GM23338 (cell line): ENCODE measurements around the gene PRAMEF26. TPM values are rescaled to one million over a fixed set of nuclear protein-coding genes. Genes with fewer than 3 reads are reported as not detected.

Experiments
- polyA plus RNA-seq: library from polyadenylated mRNA; unstranded; fragments of >200 nt; fragmentation: Nextera tagmentation; extraction: Ambion mirVana; gene quantifications from 2 replicates; pipeline ENCODE4 v1.2.1, GENCODE V29; 2016
- total RNA-seq: library from RNA; depleted of rRNA; stranded (reverse); fragments of >200 nt; shearing (Covaris generic); gene quantifications from 2 replicates; pipeline ENCODE4 v1.2.3, GENCODE V29; 2014; rRNA removed

PRAMEF26 gene
- total and polyA plus RNA-seq, 2 experiments from 2014 or later = not detected

Other genes with a start within 250 kb of the PRAMEF26 start
- not detected in 2 replicates for gene PRAMEF7, start 239.4 kb downstream of the PRAMEF26 start, total RNA-seq
- not detected in 2 replicates for gene PRAMEF7, start 239.4 kb downstream of the PRAMEF26 start, polyA plus RNA-seq
- not detected in 2 replicates for gene PRAMEF6, start 208.4 kb downstream of the PRAMEF26 start, total RNA-seq
- not detected in 2 replicates for gene PRAMEF6, start 208.4 kb downstream of the PRAMEF26 start, polyA plus RNA-seq
- not detected in 2 replicates for gene PRAMEF27, start 99.4 kb downstream of the PRAMEF26 start, total RNA-seq
- gene PRAMEF27, start 99.4 kb downstream of the PRAMEF26 start, polyA plus RNA-seq = not detected in 2 replicates
- not detected in 2 replicates for gene HNRNPCL3, start 95.2 kb downstream of the PRAMEF26 start, total RNA-seq
- not detected in 2 replicates for gene HNRNPCL3, start 95.2 kb downstream of the PRAMEF26 start, polyA plus RNA-seq
- not detected in 2 replicates for gene PRAMEF25, start 85.2 kb downstream of the PRAMEF26 start, total RNA-seq
- not detected in 2 replicates for gene PRAMEF25, start 85.2 kb downstream of the PRAMEF26 start, polyA plus RNA-seq
- gene HNRNPCL2, start 39.2 kb downstream of the PRAMEF26 start, total RNA-seq = not detected in 2 replicates
- not detected in 2 replicates for gene HNRNPCL2, start 39.2 kb downstream of the PRAMEF26 start, polyA plus RNA-seq
- gene HNRNPCL4, start 9.6 kb upstream of the PRAMEF26 start, total RNA-seq = not detected in 2 replicates
- gene HNRNPCL4, start 9.6 kb upstream of the PRAMEF26 start, polyA plus RNA-seq = not detected in 2 replicates
- not detected in 2 replicates for gene PRAMEF9, start 15.8 kb upstream of the PRAMEF26 start, total RNA-seq
- gene PRAMEF9, start 15.8 kb upstream of the PRAMEF26 start, polyA plus RNA-seq = not detected in 2 replicates
- not detected in 2 replicates for gene PRAMEF13, start 45.4 kb upstream of the PRAMEF26 start, total RNA-seq
- gene PRAMEF13, start 45.4 kb upstream of the PRAMEF26 start, polyA plus RNA-seq = not detected in 2 replicates
- not detected in 2 replicates for gene PRAMEF18, start 70.1 kb upstream of the PRAMEF26 start, total RNA-seq
- gene PRAMEF18, start 70.1 kb upstream of the PRAMEF26 start, polyA plus RNA-seq = not detected in 2 replicates
- not detected in 2 replicates for gene PRAMEF5, start 98.2 kb upstream of the PRAMEF26 start, total RNA-seq
- not detected in 2 replicates for gene PRAMEF5, start 98.2 kb upstream of the PRAMEF26 start, polyA plus RNA-seq
- not detected in 2 replicates for gene PRAMEF8, start 129.1 kb upstream of the PRAMEF26 start, total RNA-seq
- gene PRAMEF8, start 129.1 kb upstream of the PRAMEF26 start, polyA plus RNA-seq = not detected in 2 replicates
- not detected in 2 replicates for gene PRAMEF33, start 147.5 kb upstream of the PRAMEF26 start, total RNA-seq
- gene PRAMEF33, start 147.5 kb upstream of the PRAMEF26 start, polyA plus RNA-seq = not detected in 2 replicates
- not detected in 2 replicates for gene PRAMEF15, start 159.6 kb upstream of the PRAMEF26 start, total RNA-seq
- gene PRAMEF15, start 159.6 kb upstream of the PRAMEF26 start, polyA plus RNA-seq = not detected in 2 replicates
- gene PRAMEF14, start 191.1 kb upstream of the PRAMEF26 start, total RNA-seq = not detected in 2 replicates
- gene PRAMEF14, start 191.1 kb upstream of the PRAMEF26 start, polyA plus RNA-seq = not detected in 2 replicates
- not detected in 2 replicates for gene PRAMEF19, start 215.9 kb upstream of the PRAMEF26 start, total RNA-seq
- not detected in 2 replicates for gene PRAMEF19, start 215.9 kb upstream of the PRAMEF26 start, polyA plus RNA-seq
- not detected in 2 replicates for gene PRAMEF17, start 233.6 kb upstream of the PRAMEF26 start, total RNA-seq
- gene PRAMEF17, start 233.6 kb upstream of the PRAMEF26 start, polyA plus RNA-seq = not detected in 2 replicates